Adrenal gland (tissue), 12 donors: ENCODE data around the gene WASHC3. TPM values are rescaled to one million over a fixed set of nuclear protein-coding genes. Genes with fewer than 3 reads are reported as not detected.

Experiments
- DNase-seq, 7 donors: peaks; one replicate each; pipeline ENCODE4 v3.0.0-alpha.2; 2019 to 2020
- H3K27ac ChIP-seq, 5 donors: fragments of 200-600 bp; sonication (generic) in 4 of 5; 1 replicate in 3 of 5; 2 replicates in 2 of 5; pipeline versions ENCODE4 v1.5.1 to v1.8.0; 2016 to 2020; ENCODE audit warnings: mild to moderate bottlenecking in 1 of 5
- H3K27me3 ChIP-seq: fragments of 200-600 bp; 2 replicates; pipeline ENCODE4 v1.8.0; 2021
- H3K36me3 ChIP-seq, 2 donors: fragments of 200-600 bp; replicated peaks in 1 of 2; 1 replicate in 1 of 2; 2 replicates in 1 of 2; pipeline versions ENCODE4 v1.5.1 to v1.8.0; 2018 to 2022
- H3K4me1 ChIP-seq, 2 donors: fragments of 200-600 bp; replicated peaks in 1 of 2; 1 replicate in 1 of 2; 2 replicates in 1 of 2; pipeline versions ENCODE4 v1.5.1 to v1.8.0; 2018 to 2021
- H3K4me3 ChIP-seq, 4 donors: fragments of 200-600 bp; sonication (generic) in 3 of 4; one replicate each; pipeline ENCODE4 v1.5.1; 2016 to 2018
- H3K9me3 ChIP-seq, 3 donors: fragments of 200-600 bp; sonication (generic) in 1 of 3; replicated peaks in 1 of 3; 1 replicate in 2 of 3; 2 replicates in 1 of 3; pipeline versions ENCODE4 v1.5.1 to v1.8.0; 2016 to 2021
- POLR2A ChIP-seq, 2 donors: fragments of 450-650 bp; IDR thresholded peaks; one replicate each; pipeline ENCODE4 v1.6.1; 2017; ENCODE audit warnings: antibody characterized with exemption in 2 of 2, mild to moderate bottlenecking in 2 of 2, moderate library complexity in 1 of 2
- WGBS, 4 donors: extraction: QIAGEN DNeasy Blood & Tissue Kit in 2 of 4; methylation state at CpG; one replicate each; pipeline versions ENCODE4 v1.1.5 to v1.1.7; 2013 to 2017; 5-methylcytosine and 5-hydroxymethylcytosine counted together
- intact Hi-C, 2 donors: fragments of 100-400 bp; cut with DNase I; formaldehyde crosslinking; loops; one replicate each; pipeline versions ENCODE4 v1.14.1 to v1.15.0; 2022 to 2023
- polyA plus RNA-seq, 3 donors: library from polyadenylated mRNA; stranded (reverse); fragments of 200-250 nt in 2 of 3; fragments of 350-450 nt in 1 of 3; fragmentation: Illumina TruSeq in 1 of 3; extraction: RNeasy Lipid Tissue Mini Kit (QIAGEN cat#74804) in 1 of 3; gene quantifications; one replicate each; pipeline ENCODE4 v1.2.3, GENCODE V29; 2013 to 2014
- total RNA-seq, 9 donors: library from RNA; depleted of rRNA in 4 of 9; stranded (reverse); fragments of >200 nt in 4 of 9; fragments of 120-200 nt in 1 of 9; fragmentation: NEBNext Ultra II Directional in 1 of 9; extraction: Animal tissue kit (Norgen Biotek cat#: 25700) in 1 of 9; gene quantifications; one replicate each; pipeline versions ENCODE4 v1.1.0 to v1.2.4, GENCODE V29; 2013 to 2023
- TF ChIP-seq, protein P1 (sequence below), 6 experiments: fragments of 450-650 bp in 4 of 6; fragments of 200-600 bp in 2 of 6; sonication (generic) in 1 of 6; IDR thresholded peaks; 1 replicate in 5 of 6; 2 replicates in 1 of 6; pipeline versions ENCODE4 v1.5.1 to v1.8.0; 2016 to 2021; ENCODE audit warnings: antibody characterized with exemption in 6 of 6, mild to moderate bottlenecking in 2 of 6, moderate library complexity in 1 of 6
- donor health status: healthy with polysubstance abuse.
- donor health status: Bipolar disorder and iron deficiency.
- donor health status: DM: yes; HTN: yes; CAD: no.
- donor health status: DM: no; HTN: no; CAD: no.
- donor health status: DM: no; HTN: no; CAD: no.
- donor health status: DM: yes; HTN: yes; CAD: no.

The WASHC3 gene
- total and polyA plus RNA-seq, 12 donors, result 37.8 to 101 (median 57.6) TPM

DNA sequence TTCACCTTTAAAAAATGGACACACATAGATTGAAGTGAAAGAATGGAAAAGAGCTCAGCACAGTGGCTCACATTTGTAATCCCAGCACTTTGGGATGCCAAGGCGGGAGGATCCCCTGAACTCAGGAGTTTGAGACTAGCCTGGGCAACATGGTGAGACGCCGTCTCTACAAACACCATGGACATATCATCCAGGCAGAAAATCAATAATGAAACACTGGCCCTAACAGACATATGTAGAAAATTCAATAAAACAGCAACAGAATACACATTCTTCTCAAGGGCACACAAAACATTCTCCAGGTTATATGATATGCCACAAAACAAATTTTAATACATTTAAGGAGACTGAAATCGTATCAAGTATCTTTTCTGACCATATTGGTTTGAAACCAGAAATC is 7.4 kb downstream of the WASHC3 start:
- Histone ChIP-seq H3K9me3 (no peaks in the 10 kb centered on the region), H3K36me3 (peaks cover 0 to 13% of the 10 kb centered on the region in 2 donors), H3K4me3 (no peak overlapping the region), H3K27ac (no peak overlapping the region), H3K27me3 (no peaks in the 10 kb centered on the region), H3K4me1 (no peaks in the 10 kb centered on the region)
- TF ChIP-seq, protein P1, sequence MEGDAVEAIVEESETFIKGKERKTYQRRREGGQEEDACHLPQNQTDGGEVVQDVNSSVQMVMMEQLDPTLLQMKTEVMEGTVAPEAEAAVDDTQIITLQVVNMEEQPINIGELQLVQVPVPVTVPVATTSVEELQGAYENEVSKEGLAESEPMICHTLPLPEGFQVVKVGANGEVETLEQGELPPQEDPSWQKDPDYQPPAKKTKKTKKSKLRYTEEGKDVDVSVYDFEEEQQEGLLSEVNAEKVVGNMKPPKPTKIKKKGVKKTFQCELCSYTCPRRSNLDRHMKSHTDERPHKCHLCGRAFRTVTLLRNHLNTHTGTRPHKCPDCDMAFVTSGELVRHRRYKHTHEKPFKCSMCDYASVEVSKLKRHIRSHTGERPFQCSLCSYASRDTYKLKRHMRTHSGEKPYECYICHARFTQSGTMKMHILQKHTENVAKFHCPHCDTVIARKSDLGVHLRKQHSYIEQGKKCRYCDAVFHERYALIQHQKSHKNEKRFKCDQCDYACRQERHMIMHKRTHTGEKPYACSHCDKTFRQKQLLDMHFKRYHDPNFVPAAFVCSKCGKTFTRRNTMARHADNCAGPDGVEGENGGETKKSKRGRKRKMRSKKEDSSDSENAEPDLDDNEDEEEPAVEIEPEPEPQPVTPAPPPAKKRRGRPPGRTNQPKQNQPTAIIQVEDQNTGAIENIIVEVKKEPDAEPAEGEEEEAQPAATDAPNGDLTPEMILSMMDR (IDR thresholded peaks at IDR 0.05), result no peak
- TF ChIP-seq POLR2A (IDR thresholded peaks at IDR 0.05), result no peak
- WGBS, 4 donors, result 95 to 99% (median 98%) methylated on average over 4 of the region's 4 CpGs
- intact Hi-C loops, result no loop called here
- DNase-seq, result no peak

DNA sequence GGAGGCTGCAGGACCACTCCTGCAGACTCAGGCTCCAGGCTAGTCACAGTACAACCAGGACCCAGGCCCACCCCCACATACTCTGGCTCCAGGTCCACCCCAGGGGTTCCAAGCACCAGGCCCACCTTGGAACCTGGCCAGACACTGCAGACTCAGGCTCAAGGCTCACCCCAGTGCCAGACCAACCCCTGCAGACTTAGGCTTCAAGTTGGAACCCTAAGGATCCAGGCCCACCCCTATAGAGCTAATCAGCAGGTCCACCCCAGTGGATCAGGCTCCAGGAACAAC is 8.8 kb downstream of the WASHC3 start:
- H3K36me3 ChIP-seq, result peaks cover 0 to 25% of the 10 kb centered on the region in 2 donors
- no peak for TF ChIP-seq POLR2A (IDR thresholded peaks at IDR 0.05)
- TF ChIP-seq, protein P1 (IDR thresholded peaks at IDR 0.05), result no peak
- no peaks in the 10 kb centered on the region for H3K9me3 ChIP-seq
- no peaks in the 10 kb centered on the region for H3K27me3 ChIP-seq
- no peaks in the 10 kb centered on the region for H3K4me1 ChIP-seq
- intact Hi-C loops, result no loop called here
- no peak overlapping the region for H3K27ac ChIP-seq
- no peak overlapping the region for H3K4me3 ChIP-seq
- no peak for DNase-seq

DNA sequence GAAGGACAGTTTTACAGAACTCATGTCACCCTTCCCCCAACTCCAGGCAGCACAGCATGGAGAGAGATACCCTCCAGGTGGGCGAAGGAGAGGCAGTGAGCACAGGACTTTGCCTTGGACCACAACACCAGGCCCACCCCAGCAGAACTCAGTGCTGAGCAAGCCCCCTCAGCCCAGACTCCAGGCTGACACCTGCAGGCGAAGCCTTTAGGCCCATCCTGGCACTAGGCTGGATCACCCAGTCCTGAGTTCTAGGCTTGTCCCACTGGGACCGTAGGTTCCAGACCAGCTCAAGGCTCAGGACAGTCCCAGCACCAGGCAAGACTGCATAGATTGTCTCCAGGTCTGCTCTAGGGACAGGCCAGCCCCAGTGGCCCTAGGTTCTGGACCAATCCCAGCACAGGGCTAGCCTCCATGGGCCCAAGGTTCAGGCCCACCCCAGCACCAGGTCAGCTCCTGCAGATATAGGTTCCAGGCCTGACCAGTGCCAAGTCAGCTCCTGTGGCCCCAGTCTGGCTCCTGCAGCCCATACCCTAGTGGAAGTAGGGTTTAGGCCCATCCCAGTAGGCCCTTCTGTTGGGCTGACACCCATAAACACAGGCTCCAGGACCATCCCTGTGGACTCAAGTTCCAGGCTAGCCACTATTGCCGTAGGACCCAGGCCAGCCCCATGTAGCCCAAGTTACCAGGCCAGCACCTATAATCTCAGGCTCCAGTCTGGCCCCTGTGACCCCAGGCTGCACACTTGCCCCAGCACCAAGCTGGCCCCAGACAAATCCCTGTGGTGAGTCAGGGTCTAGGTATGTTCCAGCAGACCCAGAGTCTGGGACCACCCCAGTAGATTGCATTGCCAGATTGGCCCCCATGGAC is 9.4 kb downstream of the WASHC3 start:
- intact Hi-C loops, result no loop called here
- no peak for DNase-seq
- Histone ChIP-seq H3K9me3 (no peaks in the 10 kb centered on the region), H3K36me3 (peaks cover 0 to 28% of the 10 kb centered on the region in 2 donors), H3K4me1 (no peaks in the 10 kb centered on the region), H3K27me3 (no peaks in the 10 kb centered on the region), H3K27ac (no peak overlapping the region), H3K4me3 (no peak overlapping the region)
- WGBS, 4 donors, result 86 to 100% (median 96%) methylated on average over 1 to 4 of the region's 4 CpGs
- TF ChIP-seq, protein P1 (IDR thresholded peaks at IDR 0.05), result no peak
- TF ChIP-seq POLR2A (IDR thresholded peaks at IDR 0.05), result no peak

DNA sequence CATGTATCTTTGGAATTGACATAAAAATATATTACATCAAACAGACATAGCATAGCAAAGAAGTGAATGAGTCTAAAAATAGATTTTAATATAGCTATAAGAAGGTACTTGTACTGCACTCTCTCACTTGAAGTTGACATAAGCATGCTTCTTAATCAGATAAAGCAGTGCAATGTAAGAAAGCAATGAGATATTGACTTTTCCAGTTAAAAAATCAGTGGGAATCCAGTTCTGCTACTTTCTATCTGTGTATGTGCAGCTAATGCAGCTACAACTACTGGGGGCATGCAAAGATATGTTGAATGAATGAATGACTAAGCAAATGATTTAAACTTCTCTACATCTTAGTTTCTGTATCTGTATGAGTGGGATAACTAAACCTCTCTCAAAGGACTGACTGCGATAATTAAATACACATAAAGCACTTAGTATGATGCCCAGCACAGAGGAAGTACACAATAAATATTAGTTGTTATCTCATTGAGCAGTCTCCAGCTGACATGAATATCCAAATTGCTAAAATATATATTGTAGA is 10.3 kb downstream of the WASHC3 start:
- TF ChIP-seq, protein P1 (IDR thresholded peaks at IDR 0.05), result no peak
- TF ChIP-seq POLR2A (IDR thresholded peaks at IDR 0.05), result no peak
- intact Hi-C loops, result no loop called here
- Histone ChIP-seq H3K27me3 (no peaks in the 10 kb centered on the region), H3K4me1 (no peaks in the 10 kb centered on the region), H3K4me3 (no peak overlapping the region), H3K36me3 (peaks cover 0 to 37% of the 10 kb centered on the region in 2 donors), H3K27ac (no peak overlapping the region), H3K9me3 (no peaks in the 10 kb centered on the region)
- WGBS, 4 donors, result 91 to 100% (median 96%) methylated on average over 1 of the region's 1 CpG
- DNase-seq, result no peak
